ENCODE results near the gene TPRN.
A peak's percentile ranks its signal among the peaks of the same experiment; 100 is the strongest.

Gene TPRN

GRCh38 chr9:137206602-137207001 is 6.1 kb upstream of the TPRN start:
- no peak for DNase-seq (ENCODE audit: low spot score)

GRCh38 chr9:137205126-137206069 is 4.9 kb upstream of the TPRN start, which contains the start of the genes NDOR1 and TMEM203:
NDOR1 (plus strand) TSS chr9:137205700; CDS start chr9:137205778, 78 bp downstream.
TMEM203 (minus strand) TSS chr9:137205648; CDS start chr9:137205414, 234 bp downstream.
- DNase-seq (ENCODE audit: low spot score): peak; percentile 96

- no peak for DNase-seq (ENCODE audit: low spot score)
Observed at GRCh38 chr9:137204731-137205125, 4.2 kb upstream of the TPRN start.

GRCh38 chr9:137202966-137203365 is 2.4 kb upstream of the TPRN start:
- DNase-seq (ENCODE audit: low spot score): no peak

- DNase-seq (ENCODE audit: low spot score): no peak
Observed at GRCh38 chr9:137201205-137201868, 796 bp upstream of the TPRN start.

- no peak for DNase-seq (ENCODE audit: low spot score)
Observed at GRCh38 chr9:137199411-137200121, 975 bp downstream of the TPRN start.

GRCh38 chr9:137198902-137199283 is 1.6 kb downstream of the TPRN start:
- no peak for DNase-seq (ENCODE audit: low spot score)

GRCh38 chr9:137198051-137198901 is 2.3 kb downstream of the TPRN start:
- DNase-seq (ENCODE audit: low spot score): no peak

- peak; percentile 70 for DNase-seq (ENCODE audit: low spot score)
Observed at GRCh38 chr9:137195525-137196220, 4.9 kb downstream of the TPRN start.

- DNase-seq (ENCODE audit: low spot score): no peak
Observed at GRCh38 chr9:137194909-137195308, 5.6 kb downstream of the TPRN start.

GRCh38 chr9:137194388-137194787 is 6.2 kb downstream of the TPRN start:
- peak; percentile 73 for DNase-seq (ENCODE audit: low spot score)

- DNase-seq (ENCODE audit: low spot score): no peak
Observed at GRCh38 chr9:137193771-137194170, 6.8 kb downstream of the TPRN start.

- no peak for DNase-seq (ENCODE audit: low spot score)
Observed at GRCh38 chr9:137192859-137193258, 7.7 kb downstream of the TPRN start.

- DNase-seq (ENCODE audit: low spot score): no peak
Observed at GRCh38 chr9:137192448-137192780, 8.1 kb downstream of the TPRN start.

- DNase-seq (ENCODE audit: low spot score): no peak
Observed at GRCh38 chr9:137191691-137192447, 8.7 kb downstream of the TPRN start.

GRCh38 chr9:137191245-137191644 is 9.3 kb downstream of the TPRN start:
- DNase-seq (ENCODE audit: low spot score): no peak

- no peak for DNase-seq (ENCODE audit: low spot score)
Observed at GRCh38 chr9:137190315-137190856, 10.2 kb downstream of the TPRN start.

GRCh38 chr9:137189297-137190295 is 10.9 kb downstream of the TPRN start:
- no peak for DNase-seq (ENCODE audit: low spot score)
